GM19463 (cell line): Measurements from ENCODE around the gene C12orf50.
"Not testable (repeated sequence)": the region's sequence is repeated elsewhere in the genome, so short reads cannot be mapped to it uniquely, and the experiment has no call there.

Experiments
- ATAC-seq: cut with Tn5 transposase; IDR thresholded peaks from one replicate; pipeline ENCODE4 v1.9.1; 2021; ENCODE audit warnings: mild to moderate bottlenecking, moderate library complexity; ENCODE audit not compliant: unreplicated experiment

C12orf50 gene

GRCh38 chr12:88029093-88029665 is at the start of gene C12orf50:
TSS of gene C12orf50 (minus strand) at chr12:88029401. CDS start at chr12:88026962, 2,439 bp downstream.
- ATAC-seq: no peak

GRCh38 chr12:88067301-88067700 is 38.1 kb upstream of the C12orf50 start:
- no peak for ATAC-seq

- ATAC-seq: peak; percentile 79
These were observed 34.2 kb upstream of the C12orf50 start for GRCh38 chr12:88063375-88063774.

- peak; percentile 58 for ATAC-seq
These were observed 33.3 kb upstream of the C12orf50 start for GRCh38 chr12:88062474-88062873.

GRCh38 chr12:88058719-88059077 is 29.5 kb upstream of the C12orf50 start:
- ATAC-seq: no peak

GRCh38 chr12:88057994-88058718 is 29.0 kb upstream of the C12orf50 start:
- ATAC-seq: no peak

- no peak for ATAC-seq
These were observed 27.4 kb upstream of the C12orf50 start for GRCh38 chr12:88056571-88056970.

GRCh38 chr12:88052686-88053085 is 23.5 kb upstream of the C12orf50 start:
- ATAC-seq: peak; percentile 56

GRCh38 chr12:88044035-88044434 is 14.8 kb upstream of the C12orf50 start:
- ATAC-seq: no peak

- no peak for ATAC-seq
These were observed 8.6 kb upstream of the C12orf50 start for GRCh38 chr12:88037770-88038169.

GRCh38 chr12:88036353-88036965 is 7.3 kb upstream of the C12orf50 start:
- no peak for ATAC-seq

- ATAC-seq: peak; percentile 8
These were observed 6.7 kb upstream of the C12orf50 start for GRCh38 chr12:88035907-88036289.

GRCh38 chr12:88035271-88035906 is 6.2 kb upstream of the C12orf50 start:
- peak; percentile 99 for ATAC-seq

- not testable (repeated sequence) for ATAC-seq
These were observed 2.0 kb upstream of the C12orf50 start for GRCh38 chr12:88031161-88031560.

GRCh38 chr12:88026196-88026595 is 3.0 kb downstream of the C12orf50 start:
- no peak for ATAC-seq

GRCh38 chr12:88017964-88018363 is 11.2 kb downstream of the C12orf50 start:
- no peak for ATAC-seq

GRCh38 chr12:88015825-88016224 is 13.4 kb downstream of the C12orf50 start:
- no peak for ATAC-seq

- ATAC-seq: no peak
These were observed 17.4 kb downstream of the C12orf50 start for GRCh38 chr12:88011755-88012154.

GRCh38 chr12:88006351-88006750 is 22.9 kb downstream of the C12orf50 start:
- no peak for ATAC-seq

GRCh38 chr12:88001327-88001726 is 27.9 kb downstream of the C12orf50 start:
- ATAC-seq: no peak

- ATAC-seq: peak; percentile 89
These were observed 33.5 kb downstream of the C12orf50 start for GRCh38 chr12:87995581-87996178.
